Smooth muscle cell of the brain vasculature (primary cell): ENCODE measurements around the gene FGF22.

Experiments used
- DNase-seq: peaks from one replicate; pipeline ENCODE4 v3.0.0-alpha.2; 2012; ENCODE audit warnings: low read depth, low spot score

The FGF22 gene

GRCh38 chr19:679418-680286 is 40.0 kb downstream of the FGF22 start:
- peak; percentile 35 for DNase-seq

- peak; percentile 93 for DNase-seq
Measured at GRCh38 chr19:680287-681028, 40.8 kb downstream of the FGF22 start.

- DNase-seq: peak; percentile 87
Measured at GRCh38 chr19:681029-682019, 41.6 kb downstream of the FGF22 start.

- DNase-seq: no peak
Measured at GRCh38 chr19:682678-683320, 43.1 kb downstream of the FGF22 start.

GRCh38 chr19:685454-685931 is 45.8 kb downstream of the FGF22 start:
- DNase-seq: no peak

- no peak for DNase-seq
Measured at GRCh38 chr19:686589-687297, 47.1 kb downstream of the FGF22 start.

GRCh38 chr19:687569-688166 is 48.0 kb downstream of the FGF22 start:
- no peak for DNase-seq

- no peak for DNase-seq
Measured at GRCh38 chr19:688214-688613, 48.5 kb downstream of the FGF22 start.

GRCh38 chr19:688992-689391 is 49.3 kb downstream of the FGF22 start:
- DNase-seq: no peak

- no peak for DNase-seq
Measured at GRCh38 chr19:690203-690602, 50.5 kb downstream of the FGF22 start.
